ENCODE data around the gene PCBP3.

PCBP3 gene

DNA sequence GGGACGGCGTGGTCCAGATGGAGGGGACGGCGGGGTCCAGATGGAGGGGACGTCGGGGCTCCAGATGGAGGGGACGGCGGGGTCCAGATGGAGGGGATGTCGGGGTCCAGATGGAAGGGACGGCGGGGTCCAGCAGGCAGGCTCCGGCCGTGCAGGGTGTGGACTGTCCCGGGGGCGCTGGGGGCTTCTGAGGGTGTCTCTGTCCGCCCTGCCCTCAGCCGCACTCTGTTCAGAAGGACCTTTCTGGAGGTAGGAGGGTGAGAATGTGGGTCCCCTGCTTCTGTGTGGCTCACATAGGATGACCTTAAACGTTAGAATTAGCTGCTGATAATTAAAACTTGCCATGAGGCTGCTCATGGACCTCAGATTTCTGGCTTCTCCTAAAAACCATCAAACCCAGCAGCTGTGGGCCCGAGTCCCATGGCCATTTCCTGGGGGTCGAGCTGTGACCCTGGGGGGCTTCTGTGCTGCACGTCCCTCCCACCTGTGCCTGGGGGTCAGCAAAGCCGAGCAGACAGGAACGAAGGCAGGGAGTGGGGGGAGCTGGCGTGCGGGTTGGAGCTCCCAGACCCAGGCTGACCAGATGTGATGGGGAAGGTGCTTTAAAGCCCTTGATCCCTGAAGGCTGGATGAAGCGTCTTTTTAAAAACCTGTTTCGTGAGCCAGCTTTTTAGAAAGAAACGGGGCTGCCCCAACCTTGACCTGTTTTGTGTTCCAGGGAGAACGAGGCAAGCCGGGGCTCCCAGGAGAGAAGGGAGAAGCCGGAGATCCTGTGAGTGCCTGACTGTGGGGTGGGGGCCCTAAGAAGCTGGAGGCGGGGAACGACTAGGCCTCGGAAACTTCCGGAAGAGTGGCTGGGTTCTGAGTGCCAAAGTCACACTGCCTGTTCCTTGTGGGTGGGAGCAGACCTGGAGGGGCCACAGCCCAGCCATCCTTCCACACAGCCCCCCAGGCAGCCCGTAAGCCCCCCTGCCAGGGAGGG, 345.1 kb downstream of the PCBP3 start:
- TF ChIP-seq, protein P1, sequence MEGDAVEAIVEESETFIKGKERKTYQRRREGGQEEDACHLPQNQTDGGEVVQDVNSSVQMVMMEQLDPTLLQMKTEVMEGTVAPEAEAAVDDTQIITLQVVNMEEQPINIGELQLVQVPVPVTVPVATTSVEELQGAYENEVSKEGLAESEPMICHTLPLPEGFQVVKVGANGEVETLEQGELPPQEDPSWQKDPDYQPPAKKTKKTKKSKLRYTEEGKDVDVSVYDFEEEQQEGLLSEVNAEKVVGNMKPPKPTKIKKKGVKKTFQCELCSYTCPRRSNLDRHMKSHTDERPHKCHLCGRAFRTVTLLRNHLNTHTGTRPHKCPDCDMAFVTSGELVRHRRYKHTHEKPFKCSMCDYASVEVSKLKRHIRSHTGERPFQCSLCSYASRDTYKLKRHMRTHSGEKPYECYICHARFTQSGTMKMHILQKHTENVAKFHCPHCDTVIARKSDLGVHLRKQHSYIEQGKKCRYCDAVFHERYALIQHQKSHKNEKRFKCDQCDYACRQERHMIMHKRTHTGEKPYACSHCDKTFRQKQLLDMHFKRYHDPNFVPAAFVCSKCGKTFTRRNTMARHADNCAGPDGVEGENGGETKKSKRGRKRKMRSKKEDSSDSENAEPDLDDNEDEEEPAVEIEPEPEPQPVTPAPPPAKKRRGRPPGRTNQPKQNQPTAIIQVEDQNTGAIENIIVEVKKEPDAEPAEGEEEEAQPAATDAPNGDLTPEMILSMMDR (IDR thresholded peaks at IDR 0.05; ENCODE audit: control extremely low read depth, extremely low read depth, low read depth, missing control alignments) = no peak
- no peak for DNase-seq (ENCODE audit: extremely low spot score)
- ChIA-PET POLR2A (interaction anchor here (0.5 kb wide), 1 partner anchor 202 kb away, joined by 3 read pairs; no protein-coding TSS in a partner anchor), CTCF (no interaction called here)

DNA sequence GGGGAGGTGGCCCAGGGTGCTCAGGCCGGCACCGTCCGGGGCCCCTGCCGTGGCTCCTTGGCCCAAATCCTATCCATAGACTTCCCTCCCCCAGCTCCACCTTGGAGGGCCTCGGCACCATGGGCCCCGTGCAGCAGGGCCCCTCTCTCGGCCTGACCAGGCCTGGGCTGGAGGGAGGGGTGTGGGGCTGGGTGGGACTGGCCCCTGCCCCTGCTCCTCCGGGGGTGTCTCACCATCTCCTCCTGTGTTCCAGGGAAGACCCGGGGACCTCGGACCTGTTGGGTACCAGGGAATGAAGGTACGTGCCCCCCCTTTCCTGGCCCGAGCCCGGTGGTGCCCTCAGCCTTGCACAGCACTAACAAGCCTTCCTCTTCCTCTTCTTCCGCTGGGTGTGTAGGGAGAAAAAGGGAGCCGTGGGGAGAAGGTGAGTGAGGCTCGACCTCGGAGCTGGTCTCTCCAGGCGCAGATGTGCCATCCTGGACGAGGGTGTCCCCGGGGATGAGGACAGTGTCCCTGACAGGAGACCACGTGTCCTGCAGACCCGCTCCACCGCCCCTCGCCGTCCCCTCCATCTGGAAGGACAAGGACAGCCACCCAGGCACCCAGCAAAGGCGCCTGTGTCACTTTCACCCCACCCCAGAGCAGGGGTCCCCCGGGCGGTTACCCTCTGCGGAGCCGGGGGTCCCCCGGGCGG, 346.0 kb downstream of the PCBP3 start:
- ChIA-PET POLR2A (interaction anchor here (0.5 kb wide), 1 partner anchor 201 kb away, joined by 3 read pairs; no protein-coding TSS in a partner anchor), CTCF (no interaction called here)
- no peak for DNase-seq (ENCODE audit: extremely low spot score)
- TF ChIP-seq, protein P1 (IDR thresholded peaks at IDR 0.05; ENCODE audit: control extremely low read depth, extremely low read depth, low read depth, missing control alignments) = no peak

DNA sequence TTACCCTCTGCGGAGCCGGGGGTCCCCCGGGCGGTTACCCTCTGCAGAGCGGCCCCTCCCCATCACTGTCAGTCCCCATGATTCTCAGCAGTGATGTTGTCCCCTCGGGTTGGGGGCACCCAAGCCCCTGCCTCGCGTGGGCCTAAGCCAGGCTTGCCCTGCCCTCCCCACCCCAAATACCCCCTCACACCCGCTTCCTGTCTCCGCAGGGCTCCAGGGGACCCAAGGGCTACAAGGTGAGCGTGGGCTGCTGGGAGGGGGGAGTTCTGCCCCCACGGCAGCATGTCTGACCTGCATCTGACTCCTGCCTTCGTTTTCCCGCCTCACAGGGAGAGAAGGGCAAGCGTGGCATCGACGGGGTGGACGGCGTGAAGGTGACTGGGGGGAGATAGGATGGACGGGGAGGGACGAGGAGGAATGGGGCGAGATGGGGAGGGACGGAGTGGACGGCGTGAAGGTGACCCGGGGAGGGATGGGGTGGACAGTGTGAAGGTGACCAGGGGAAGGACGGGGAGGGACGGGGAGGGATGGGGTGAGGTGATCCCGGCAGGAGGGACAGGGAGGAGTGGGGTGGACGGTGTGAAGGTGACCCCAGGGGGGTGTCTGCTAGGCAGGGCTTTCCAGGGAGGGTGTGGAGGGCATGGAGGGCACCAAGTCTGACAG, 346.7 kb downstream of the PCBP3 start:
- DNase-seq (ENCODE audit: extremely low spot score) = no peak
- ChIA-PET CTCF (no interaction called here), POLR2A (no interaction called here)
- TF ChIP-seq, protein P1 (IDR thresholded peaks at IDR 0.05; ENCODE audit: control extremely low read depth, extremely low read depth, low read depth, missing control alignments) = no peak

DNA sequence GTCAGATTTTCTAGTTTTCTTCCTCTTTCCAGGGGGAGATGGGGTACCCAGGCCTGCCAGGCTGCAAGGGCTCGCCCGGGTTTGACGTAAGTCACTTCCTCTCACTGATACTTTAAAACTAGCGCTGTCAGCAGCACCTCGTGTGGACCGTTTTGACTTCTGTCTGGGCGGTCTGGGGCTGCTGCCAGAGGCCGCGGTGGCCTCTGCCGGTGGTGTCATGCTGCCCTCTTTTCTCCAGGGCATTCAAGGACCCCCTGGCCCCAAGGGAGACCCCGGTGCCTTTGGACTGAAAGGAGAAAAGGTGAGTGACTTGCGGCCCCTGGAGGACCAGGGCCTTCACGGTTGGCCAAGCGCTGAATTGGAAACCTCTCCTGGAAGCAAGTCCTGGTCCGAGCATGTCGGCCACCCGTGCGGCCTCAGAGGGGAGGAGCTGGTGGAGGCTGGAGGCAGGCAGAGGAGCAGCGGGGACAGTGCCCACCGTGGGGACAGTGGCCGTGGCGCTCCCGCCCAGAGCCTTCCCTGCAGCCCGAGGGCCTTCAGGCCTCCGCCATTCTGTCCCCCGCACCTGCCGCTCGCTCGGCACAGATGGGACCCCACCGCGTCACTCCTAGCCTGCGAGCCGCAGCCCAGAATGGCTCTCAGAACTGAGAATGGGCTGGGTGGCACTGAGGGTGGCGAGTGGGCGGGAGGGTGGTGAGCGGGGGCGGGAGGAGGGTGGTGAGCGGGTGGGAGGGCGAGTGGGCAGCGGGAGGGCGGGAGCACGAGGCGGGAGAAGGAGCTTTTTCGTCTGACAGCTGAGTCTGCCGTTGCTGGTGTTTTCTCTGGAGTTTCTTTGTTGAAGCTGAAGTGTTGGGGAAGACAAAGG, 347.4 kb downstream of the PCBP3 start:
- ChIA-PET POLR2A (no interaction called here), CTCF (interaction anchor here (1.9 kb wide), 1 partner anchor 20 kb away, joined by 6 read pairs; no protein-coding TSS in a partner anchor)
- TF ChIP-seq, protein P1 (IDR thresholded peaks at IDR 0.05; ENCODE audit: control extremely low read depth, extremely low read depth, low read depth, missing control alignments) = no peak
- no peak for DNase-seq (ENCODE audit: extremely low spot score)

DNA sequence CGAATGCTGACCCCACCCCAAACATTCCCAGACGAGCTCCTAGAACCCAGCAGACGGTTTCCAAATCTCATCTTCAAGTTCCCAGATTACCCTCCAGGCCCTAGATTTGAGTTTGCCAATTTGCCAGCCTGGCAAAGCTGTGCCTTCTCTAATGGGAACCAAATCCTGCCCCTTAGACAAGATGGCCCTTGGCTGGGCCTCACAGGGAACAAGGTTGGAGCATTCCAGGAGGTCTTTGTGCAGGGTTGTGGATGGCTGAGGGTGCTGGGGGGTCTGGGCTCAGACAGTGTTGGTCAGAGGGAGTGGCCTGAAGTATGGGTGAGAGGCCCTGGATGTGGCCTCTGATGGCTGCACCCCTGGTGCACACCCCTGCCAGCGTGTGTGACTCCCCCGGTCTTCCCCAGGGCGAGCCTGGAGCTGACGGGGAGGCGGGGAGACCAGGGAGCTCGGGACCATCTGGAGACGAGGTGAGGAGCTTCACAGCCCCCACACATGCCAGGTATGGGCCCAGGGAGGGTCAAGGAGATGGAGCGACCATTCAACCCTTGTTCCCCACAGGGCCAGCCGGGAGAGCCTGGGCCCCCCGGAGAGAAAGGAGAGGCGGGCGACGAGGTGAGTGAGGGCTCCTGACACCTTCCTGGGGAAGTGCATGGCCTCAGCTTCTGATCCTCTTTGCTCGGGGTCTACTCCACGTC, 348.2 kb downstream of the PCBP3 start:
- TF ChIP-seq, protein P1 (IDR thresholded peaks at IDR 0.05; ENCODE audit: control extremely low read depth, extremely low read depth, low read depth, missing control alignments) = no peak
- ChIA-PET CTCF (interaction anchor here (1.9 kb wide), 1 partner anchor 20 kb away, joined by 6 read pairs; no protein-coding TSS in a partner anchor), POLR2A (no interaction called here)
- DNase-seq (ENCODE audit: extremely low spot score) = no peak
